ENCODE results near the gene S100A13.

The S100A13 gene

DNA sequence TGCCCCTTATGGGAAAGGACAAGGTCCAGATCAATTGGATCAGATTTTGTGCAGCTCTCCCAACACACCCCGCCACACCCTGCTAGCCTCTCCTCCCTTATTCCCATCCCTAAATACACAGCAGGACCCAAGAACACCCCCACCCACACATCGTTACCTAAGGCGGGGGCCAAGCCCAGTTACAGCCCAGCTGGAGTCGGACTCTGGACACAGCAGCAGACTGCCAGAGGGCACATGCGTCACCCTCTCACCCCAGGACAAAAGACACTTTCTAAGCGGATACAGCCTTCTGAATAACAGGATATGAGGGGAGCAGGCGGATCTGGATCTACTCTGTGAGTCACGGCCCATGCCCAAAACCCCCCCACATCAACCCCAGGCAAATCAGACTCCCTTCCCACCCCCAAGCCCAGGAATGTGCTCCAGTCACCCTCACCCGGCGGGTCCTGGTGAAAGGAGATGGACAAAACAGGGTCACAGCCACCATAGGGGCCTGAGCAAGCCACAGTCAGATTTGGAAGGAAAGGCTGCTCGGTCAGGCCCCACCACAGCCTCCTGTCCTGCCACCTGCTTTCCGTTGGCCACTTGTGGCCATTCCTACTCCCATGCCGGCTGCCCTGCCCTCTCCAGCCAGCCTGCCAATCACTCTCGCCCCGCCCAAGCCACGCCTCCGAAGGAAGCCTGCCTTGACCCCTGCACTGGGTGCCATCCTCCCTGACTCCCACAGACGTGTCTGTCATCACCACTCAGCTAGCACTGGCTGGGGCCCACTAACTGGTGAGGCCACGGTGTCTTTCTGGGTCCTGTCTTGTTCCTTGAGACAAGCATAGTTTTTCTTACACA, 18.3 kb downstream of the S100A13 start:
- DNase-seq (ENCODE audit: low spot score) = no peak
- TF ChIP-seq, protein P1, sequence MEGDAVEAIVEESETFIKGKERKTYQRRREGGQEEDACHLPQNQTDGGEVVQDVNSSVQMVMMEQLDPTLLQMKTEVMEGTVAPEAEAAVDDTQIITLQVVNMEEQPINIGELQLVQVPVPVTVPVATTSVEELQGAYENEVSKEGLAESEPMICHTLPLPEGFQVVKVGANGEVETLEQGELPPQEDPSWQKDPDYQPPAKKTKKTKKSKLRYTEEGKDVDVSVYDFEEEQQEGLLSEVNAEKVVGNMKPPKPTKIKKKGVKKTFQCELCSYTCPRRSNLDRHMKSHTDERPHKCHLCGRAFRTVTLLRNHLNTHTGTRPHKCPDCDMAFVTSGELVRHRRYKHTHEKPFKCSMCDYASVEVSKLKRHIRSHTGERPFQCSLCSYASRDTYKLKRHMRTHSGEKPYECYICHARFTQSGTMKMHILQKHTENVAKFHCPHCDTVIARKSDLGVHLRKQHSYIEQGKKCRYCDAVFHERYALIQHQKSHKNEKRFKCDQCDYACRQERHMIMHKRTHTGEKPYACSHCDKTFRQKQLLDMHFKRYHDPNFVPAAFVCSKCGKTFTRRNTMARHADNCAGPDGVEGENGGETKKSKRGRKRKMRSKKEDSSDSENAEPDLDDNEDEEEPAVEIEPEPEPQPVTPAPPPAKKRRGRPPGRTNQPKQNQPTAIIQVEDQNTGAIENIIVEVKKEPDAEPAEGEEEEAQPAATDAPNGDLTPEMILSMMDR (IDR thresholded peaks at IDR 0.05; ENCODE audit: extremely low read depth, missing control alignments) = no peak

DNA sequence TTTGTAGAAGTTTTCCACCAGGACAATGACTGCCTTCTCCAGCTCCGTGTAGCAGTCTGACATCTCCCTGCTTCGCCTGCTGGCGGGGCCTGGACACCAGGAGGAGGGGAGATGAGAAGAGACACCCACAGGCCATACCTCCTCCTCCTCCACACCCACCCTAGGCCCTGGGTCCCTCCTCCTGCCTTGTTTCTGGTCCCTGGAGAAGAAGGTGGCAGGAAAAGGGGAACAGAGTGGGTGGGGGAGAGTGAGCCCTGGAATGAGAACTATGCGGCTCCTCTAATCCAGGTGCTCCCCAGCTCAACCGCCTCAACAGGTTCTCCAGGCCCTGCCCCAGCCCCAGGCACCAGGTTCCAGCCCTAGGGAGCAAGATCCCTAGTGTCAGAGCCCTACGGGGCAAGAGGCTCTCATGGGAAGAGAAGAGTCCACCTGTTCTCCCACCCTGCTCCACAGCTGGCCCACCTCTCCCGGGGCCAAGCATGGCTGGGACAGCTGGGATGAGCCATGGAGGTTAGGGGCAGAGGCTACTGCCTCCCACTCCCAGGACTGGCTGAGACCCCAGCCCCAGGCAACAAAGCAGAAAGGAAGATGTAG, 19.1 kb downstream of the S100A13 start:
- TF ChIP-seq, protein P1 (IDR thresholded peaks at IDR 0.05; ENCODE audit: extremely low read depth, missing control alignments) = no peak
- DNase-seq (ENCODE audit: low spot score) = no peak

DNA sequence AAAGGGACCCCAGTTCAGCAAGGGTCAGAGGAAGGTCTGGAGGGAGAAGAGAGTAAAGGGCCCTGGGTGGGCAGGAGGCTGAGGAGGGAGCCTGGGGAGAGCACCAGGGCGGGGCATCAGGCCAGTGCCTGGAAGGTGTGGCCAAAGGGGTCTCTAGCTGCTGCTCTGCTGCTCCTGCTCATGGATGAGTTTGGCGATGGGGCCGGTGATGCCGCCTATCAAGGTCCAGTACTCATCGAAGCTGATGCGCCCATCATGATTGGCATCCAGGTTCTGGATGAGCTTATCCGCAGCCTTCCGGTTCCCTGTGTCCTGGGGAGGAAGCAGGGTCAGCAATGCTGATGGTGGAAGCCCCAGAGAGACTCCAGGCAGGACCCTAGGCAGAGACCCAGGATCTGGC, 19.9 kb downstream of the S100A13 start:
- TF ChIP-seq, protein P1 (IDR thresholded peaks at IDR 0.05; ENCODE audit: extremely low read depth, missing control alignments) = no peak
- no peak for DNase-seq (ENCODE audit: low spot score)

DNA sequence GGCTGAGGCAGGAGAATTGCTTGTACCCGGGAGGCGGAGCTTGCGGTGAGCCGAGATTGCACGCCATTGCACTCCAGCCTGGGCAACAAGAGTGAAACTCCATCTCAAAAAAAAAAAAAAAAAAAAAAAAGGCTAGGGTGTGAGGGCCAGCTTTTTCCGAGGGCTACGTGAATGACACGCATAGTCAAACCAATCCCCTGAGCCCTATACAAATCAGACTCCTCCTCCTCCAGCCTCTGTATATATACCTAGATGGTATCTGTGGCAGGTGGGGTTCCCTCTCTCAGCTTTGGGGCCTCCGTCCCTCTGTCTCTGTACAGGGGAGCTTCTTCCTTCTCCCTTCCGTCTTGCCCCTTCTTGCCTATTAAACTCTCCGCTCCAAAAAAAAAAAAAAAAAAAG, 21.1 kb downstream of the S100A13 start:
- no peak for DNase-seq (ENCODE audit: low spot score)
- TF ChIP-seq, protein P1 (IDR thresholded peaks at IDR 0.05; ENCODE audit: extremely low read depth, missing control alignments) = no peak

DNA sequence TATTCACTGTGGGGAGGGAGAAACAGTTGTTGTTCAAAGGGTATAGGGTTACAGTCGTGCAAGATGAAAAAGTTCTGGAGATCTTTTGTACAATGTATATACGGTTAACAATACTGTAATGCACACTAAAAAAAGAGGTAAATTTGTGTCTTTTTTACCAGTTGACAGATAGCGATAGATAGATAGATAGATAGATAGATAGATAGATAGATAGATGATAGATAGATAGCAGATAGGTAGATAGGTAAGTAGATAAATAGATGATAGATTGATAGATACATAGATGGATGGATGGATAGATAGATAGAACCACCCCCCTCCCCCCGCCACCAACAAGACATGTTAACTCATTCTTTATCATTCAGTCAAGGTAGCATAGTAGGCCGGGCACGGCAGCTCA, 24.6 kb downstream of the S100A13 start:
- no peak for DNase-seq (ENCODE audit: low spot score)
- TF ChIP-seq, protein P1 (IDR thresholded peaks at IDR 0.05; ENCODE audit: extremely low read depth, missing control alignments) = no peak

DNA sequence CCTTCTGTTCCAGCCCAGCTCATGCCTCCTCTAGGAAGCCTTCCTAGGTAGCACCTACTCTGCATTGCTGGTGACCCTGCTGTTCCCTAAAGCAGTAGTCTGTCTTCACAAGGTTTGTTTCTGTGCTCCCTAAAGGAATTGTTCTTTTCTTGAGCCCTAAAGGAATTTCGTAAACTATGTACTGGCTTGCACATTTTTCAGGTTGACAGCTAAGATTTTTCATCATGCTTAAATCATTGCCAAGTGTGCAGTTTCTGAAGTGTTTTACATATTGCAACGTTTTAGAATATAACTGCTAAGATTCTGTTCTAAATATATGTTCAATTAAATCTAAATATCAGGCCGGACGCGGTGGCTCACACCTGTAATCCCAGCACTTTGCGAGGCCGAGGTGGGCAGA, 27.5 kb downstream of the S100A13 start:
- DNase-seq (ENCODE audit: low spot score) = no peak
- TF ChIP-seq, protein P1 (IDR thresholded peaks at IDR 0.05; ENCODE audit: extremely low read depth, missing control alignments) = no peak
